Astrocyte (in vitro differentiated cells and primary cell): ENCODE data around the gene TMEM231. TPM values are rescaled to one million over a fixed set of nuclear protein-coding genes. Genes with fewer than 3 reads are reported as not detected.

ENCODE experiments used
- DNase-seq: peaks from one replicate; pipeline ENCODE4 v3.0.0-alpha.2; 2010; ENCODE audit warnings: low read depth
- FAIRE-seq: peaks from 2 replicates; lab custom pipeline; 2011; peaks lifted over from hg19 to GRCh38; lab: Jason Lieb, UNC
- H2AFZ ChIP-seq: 2 replicates; pipeline ENCODE4 v1.6.0; 2012; ENCODE audit warnings: low read depth, low read length, inconsistent platforms
- H3K27ac ChIP-seq: 2 replicates; pipeline ENCODE4 v1.5.1; 2011; ENCODE audit warnings: low read depth, low read length, inconsistent platforms
- H3K27me3 ChIP-seq: 2 replicates; pipeline ENCODE4 v1.6.0; 2011; ENCODE audit warnings: low read length, inconsistent platforms; ENCODE audit not compliant: insufficient read depth
- H3K36me3 ChIP-seq: 2 replicates; pipeline ENCODE4 v1.5.1; 2011; ENCODE audit warnings: low read length, inconsistent platforms; ENCODE audit not compliant: insufficient read depth
- H3K4me1 ChIP-seq: 2 replicates; pipeline ENCODE4 v1.5.1; 2011; ENCODE audit warnings: low read length, inconsistent platforms; ENCODE audit not compliant: insufficient read depth
- H3K4me2 ChIP-seq: 2 replicates; pipeline ENCODE4 v1.6.0; 2012; ENCODE audit warnings: low read length, inconsistent platforms
- H3K4me3 ChIP-seq: 2 replicates; pipeline ENCODE4 v1.5.1; 2011; ENCODE audit warnings: low read depth, mild to moderate bottlenecking, low read length, inconsistent platforms; ENCODE audit not compliant: insufficient read depth
- H3K79me2 ChIP-seq: 2 replicates; pipeline ENCODE4 v1.6.0; 2012; ENCODE audit warnings: mild to moderate bottlenecking, low read length, inconsistent platforms; ENCODE audit not compliant: insufficient read depth
- H3K9ac ChIP-seq: 2 replicates; pipeline ENCODE4 v1.6.0; 2012; ENCODE audit warnings: mild to moderate bottlenecking, low read length, inconsistent platforms
- H3K9me3 ChIP-seq: 2 replicates; pipeline ENCODE4 v1.5.1; 2012; ENCODE audit warnings: low read depth, mild to moderate bottlenecking, low read length, inconsistent platforms; ENCODE audit not compliant: insufficient read depth
- H4K20me1 ChIP-seq: 2 replicates; pipeline ENCODE4 v1.6.0; 2012; ENCODE audit warnings: low read length, inconsistent platforms; ENCODE audit not compliant: insufficient read depth
- H3K27ac Mint-ChIP-seq: one replicate; pipeline ENCODE4 v1.8.0; 2021; ENCODE audit warnings: mild to moderate bottlenecking, mixed read lengths; ENCODE audit not compliant: unreplicated experiment
- H3K27me3 Mint-ChIP-seq: one replicate; pipeline ENCODE4 v1.8.0; 2021; ENCODE audit warnings: low read depth, mixed read lengths; ENCODE audit not compliant: unreplicated experiment
- H3K36me3 Mint-ChIP-seq: one replicate; pipeline ENCODE4 v1.8.0; 2021; ENCODE audit warnings: low read depth, mixed read lengths; ENCODE audit not compliant: unreplicated experiment
- H3K4me1 Mint-ChIP-seq: one replicate; pipeline ENCODE4 v1.8.0; 2021; ENCODE audit warnings: low read depth, mixed read lengths; ENCODE audit not compliant: unreplicated experiment
- H3K4me3 Mint-ChIP-seq: one replicate; pipeline ENCODE4 v1.8.0; 2021; ENCODE audit warnings: mild to moderate bottlenecking, moderate library complexity, mixed read lengths; ENCODE audit not compliant: unreplicated experiment
- H3K9me3 Mint-ChIP-seq: one replicate; pipeline ENCODE4 v1.8.0; 2021; ENCODE audit warnings: mild to moderate bottlenecking, mixed read lengths; ENCODE audit not compliant: unreplicated experiment
- EZH2 ChIP-seq: IDR thresholded peaks from 2 replicates; pipeline ENCODE4 v1.6.1; 2012; ENCODE audit warnings: mild to moderate bottlenecking, low read length, inconsistent platforms; ENCODE audit not compliant: insufficient read depth
- total RNA-seq: library from RNA; stranded (reverse); gene quantifications from 2 replicates; pipeline ENCODE4 v1.2.1, GENCODE V29; 2021
- TF ChIP-seq, protein P1 (sequence below): IDR thresholded peaks from 2 replicates; pipeline ENCODE4 v1.5.1; 2011; ENCODE audit warnings: low read depth, mild to moderate bottlenecking, inconsistent platforms, low read length, moderate library complexity; ENCODE audit not compliant: insufficient read depth

Gene TMEM231
- total RNA-seq, 1 donor from 2014 or later = 10.5 TPM

- Histone ChIP-seq H3K27ac (no peak overlapping the region), H3K4me1 (no peaks in the 10 kb centered on the region), H3K9me3 (no peaks in the 10 kb centered on the region), H3K4me3 (no peak overlapping the region), H3K36me3 (no peaks in the 10 kb centered on the region), H4K20me1 (no peaks in the 10 kb centered on the region), H2AFZ (peak overlapping the region; percentile 76), H3K79me2 (no peaks in the 10 kb centered on the region), H3K27me3 (peaks cover 12% of the 10 kb centered on the region), H3K4me2 (peak overlapping the region; percentile 91), H3K9ac (no peak overlapping the region)
- DNase-seq = no peak
- Mint-ChIP-seq H3K27me3 (peaks cover 11% of the 10 kb centered on the region), H3K27ac (no peak overlapping the region), H3K4me1 (no peaks in the 10 kb centered on the region), H3K9me3 (no peaks in the 10 kb centered on the region), H3K4me3 (peak overlapping the region; percentile 83), H3K36me3 (peaks cover 2% of the 10 kb centered on the region)
- FAIRE-seq = no peak
- TF ChIP-seq, protein P1, sequence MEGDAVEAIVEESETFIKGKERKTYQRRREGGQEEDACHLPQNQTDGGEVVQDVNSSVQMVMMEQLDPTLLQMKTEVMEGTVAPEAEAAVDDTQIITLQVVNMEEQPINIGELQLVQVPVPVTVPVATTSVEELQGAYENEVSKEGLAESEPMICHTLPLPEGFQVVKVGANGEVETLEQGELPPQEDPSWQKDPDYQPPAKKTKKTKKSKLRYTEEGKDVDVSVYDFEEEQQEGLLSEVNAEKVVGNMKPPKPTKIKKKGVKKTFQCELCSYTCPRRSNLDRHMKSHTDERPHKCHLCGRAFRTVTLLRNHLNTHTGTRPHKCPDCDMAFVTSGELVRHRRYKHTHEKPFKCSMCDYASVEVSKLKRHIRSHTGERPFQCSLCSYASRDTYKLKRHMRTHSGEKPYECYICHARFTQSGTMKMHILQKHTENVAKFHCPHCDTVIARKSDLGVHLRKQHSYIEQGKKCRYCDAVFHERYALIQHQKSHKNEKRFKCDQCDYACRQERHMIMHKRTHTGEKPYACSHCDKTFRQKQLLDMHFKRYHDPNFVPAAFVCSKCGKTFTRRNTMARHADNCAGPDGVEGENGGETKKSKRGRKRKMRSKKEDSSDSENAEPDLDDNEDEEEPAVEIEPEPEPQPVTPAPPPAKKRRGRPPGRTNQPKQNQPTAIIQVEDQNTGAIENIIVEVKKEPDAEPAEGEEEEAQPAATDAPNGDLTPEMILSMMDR = no peak
- no peak for TF ChIP-seq EZH2
Measured at GRCh38 chr16:75494184-75494583, 61.9 kb downstream of the TMEM231 start.

GRCh38 chr16:75491876-75492275, 64.2 kb downstream of the TMEM231 start:
- no peak for TF ChIP-seq EZH2
- TF ChIP-seq, protein P1 = no peak
- H3K4me3 Mint-ChIP-seq = no peak overlapping the region

GRCh38 chr16:75488322-75488721, 67.7 kb downstream of the TMEM231 start:
- Histone ChIP-seq H3K27me3 (peaks cover 2% of the 10 kb centered on the region), H3K4me1 (no peaks in the 10 kb centered on the region), H3K9me3 (no peaks in the 10 kb centered on the region), H4K20me1 (no peaks in the 10 kb centered on the region), H3K27ac (no peak overlapping the region), H2AFZ (no peak overlapping the region), H3K4me3 (no peak overlapping the region), H3K4me2 (no peak overlapping the region), H3K36me3 (no peaks in the 10 kb centered on the region), H3K79me2 (no peaks in the 10 kb centered on the region), H3K9ac (no peak overlapping the region)
- TF ChIP-seq, protein P1 = no peak
- TF ChIP-seq EZH2 = no peak
- H3K4me1 Mint-ChIP-seq = peaks cover 18% of the 10 kb centered on the region
- DNase-seq (no peak), FAIRE-seq (no peak)
- peak overlapping the region; percentile 74 for H3K27ac Mint-ChIP-seq
- H3K4me3 Mint-ChIP-seq = no peak overlapping the region
- H3K27me3 Mint-ChIP-seq = no peaks in the 10 kb centered on the region
- no peaks in the 10 kb centered on the region for H3K9me3 Mint-ChIP-seq
- no peaks in the 10 kb centered on the region for H3K36me3 Mint-ChIP-seq

More at GRCh38 chr16:75491876-75492275, 64.2 kb downstream of the TMEM231 start:
- Histone ChIP-seq H3K27ac (no peak overlapping the region), H4K20me1 (no peaks in the 10 kb centered on the region), H3K36me3 (no peaks in the 10 kb centered on the region), H3K27me3 (peaks cover 12% of the 10 kb centered on the region), H3K9me3 (no peaks in the 10 kb centered on the region), H3K4me1 (no peaks in the 10 kb centered on the region), H3K9ac (no peak overlapping the region), H3K4me2 (no peak overlapping the region), H2AFZ (no peak overlapping the region), H3K79me2 (no peaks in the 10 kb centered on the region), H3K4me3 (no peak overlapping the region)
- FAIRE-seq (no peak), DNase-seq (no peak)
- H3K27me3 Mint-ChIP-seq = peaks cover 11% of the 10 kb centered on the region
- peaks cover 1% of the 10 kb centered on the region for H3K4me1 Mint-ChIP-seq
- H3K36me3 Mint-ChIP-seq = peaks cover 2% of the 10 kb centered on the region
- H3K27ac Mint-ChIP-seq = no peak overlapping the region
- no peaks in the 10 kb centered on the region for H3K9me3 Mint-ChIP-seq
